Progenitor cell of endocrine pancreas (in vitro differentiated cells): Measurements from ENCODE around the gene TPRX1. TPM values are rescaled to one million over a fixed set of nuclear protein-coding genes. Genes with fewer than 3 reads are reported as not detected.
"Not testable (repeated sequence)": the region's sequence is repeated elsewhere in the genome, so short reads cannot be mapped to it uniquely, and the experiment has no call there.

ENCODE experiments used
- DNase-seq: peaks from one replicate; pipeline ENCODE4 v3.0.0; 2021; ENCODE audit warnings: low spot score; ENCODE audit not compliant: unreplicated experiment
- H3K27ac Mint-ChIP-seq: 2 replicates; pipeline ENCODE4 v1.8.0; 2021; ENCODE audit warnings: mild to moderate bottlenecking, moderate library complexity, mixed read lengths
- H3K27me3 Mint-ChIP-seq: 2 replicates; pipeline ENCODE4 v1.8.0; 2021; ENCODE audit warnings: mixed read lengths
- H3K36me3 Mint-ChIP-seq: 2 replicates; pipeline ENCODE4 v1.8.0; 2022; ENCODE audit warnings: mixed read lengths; ENCODE audit not compliant: insufficient read depth
- H3K4me1 Mint-ChIP-seq: 2 replicates; pipeline ENCODE4 v1.8.0; 2021; ENCODE audit warnings: low read depth, mixed read lengths
- H3K4me3 Mint-ChIP-seq: 2 replicates; pipeline ENCODE4 v1.8.0; 2021; ENCODE audit warnings: low read depth, mild to moderate bottlenecking, moderate library complexity, mixed read lengths
- H3K9me3 Mint-ChIP-seq: 2 replicates; pipeline ENCODE4 v1.8.0; 2021; ENCODE audit warnings: low read depth, mixed read lengths
- total RNA-seq: library from RNA; stranded (reverse); gene quantifications from 2 replicates; pipeline ENCODE4 v1.2.1, GENCODE V29; 2021
- TF ChIP-seq, protein P1 (sequence below): fragments of 200-600 bp; sonication (generic); IDR thresholded peaks from one replicate; pipeline ENCODE4 v1.5.0; 2021; ENCODE audit warnings: antibody characterized with exemption, mild to moderate bottlenecking; ENCODE audit not compliant: unreplicated experiment

The TPRX1 gene
- total RNA-seq, 1 donor from 2014 or later = not detected

DNA sequence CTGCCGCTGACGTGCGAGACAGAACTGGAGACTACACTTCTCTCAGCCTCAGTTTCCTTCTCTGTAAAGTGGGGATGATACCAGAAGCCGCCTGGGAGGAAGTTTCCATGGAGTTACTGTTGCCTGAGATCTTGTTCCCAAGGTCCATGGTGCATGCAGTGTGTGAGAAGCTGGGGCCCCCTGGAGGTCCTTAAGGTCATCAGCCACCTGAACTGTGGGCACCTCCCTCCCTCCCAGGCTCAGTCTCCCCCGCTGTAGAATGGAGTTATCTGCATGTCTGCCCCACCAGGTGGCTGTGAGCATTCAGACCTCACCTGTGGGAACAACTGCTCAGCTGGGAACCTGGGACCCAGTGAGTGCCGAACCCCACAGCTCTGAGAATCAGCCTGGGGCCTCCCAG is 20.0 kb upstream of the TPRX1 start:
- Mint-ChIP-seq H3K9me3 (no peaks in the 10 kb centered on the region), H3K27ac (no peak overlapping the region), H3K36me3 (no peaks in the 10 kb centered on the region), H3K4me1 (peaks cover 12% of the 10 kb centered on the region), H3K27me3 (peaks cover 33% of the 10 kb centered on the region), H3K4me3 (no peak overlapping the region)
- no peak for DNase-seq
- TF ChIP-seq, protein P1, sequence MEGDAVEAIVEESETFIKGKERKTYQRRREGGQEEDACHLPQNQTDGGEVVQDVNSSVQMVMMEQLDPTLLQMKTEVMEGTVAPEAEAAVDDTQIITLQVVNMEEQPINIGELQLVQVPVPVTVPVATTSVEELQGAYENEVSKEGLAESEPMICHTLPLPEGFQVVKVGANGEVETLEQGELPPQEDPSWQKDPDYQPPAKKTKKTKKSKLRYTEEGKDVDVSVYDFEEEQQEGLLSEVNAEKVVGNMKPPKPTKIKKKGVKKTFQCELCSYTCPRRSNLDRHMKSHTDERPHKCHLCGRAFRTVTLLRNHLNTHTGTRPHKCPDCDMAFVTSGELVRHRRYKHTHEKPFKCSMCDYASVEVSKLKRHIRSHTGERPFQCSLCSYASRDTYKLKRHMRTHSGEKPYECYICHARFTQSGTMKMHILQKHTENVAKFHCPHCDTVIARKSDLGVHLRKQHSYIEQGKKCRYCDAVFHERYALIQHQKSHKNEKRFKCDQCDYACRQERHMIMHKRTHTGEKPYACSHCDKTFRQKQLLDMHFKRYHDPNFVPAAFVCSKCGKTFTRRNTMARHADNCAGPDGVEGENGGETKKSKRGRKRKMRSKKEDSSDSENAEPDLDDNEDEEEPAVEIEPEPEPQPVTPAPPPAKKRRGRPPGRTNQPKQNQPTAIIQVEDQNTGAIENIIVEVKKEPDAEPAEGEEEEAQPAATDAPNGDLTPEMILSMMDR = no peak

DNA sequence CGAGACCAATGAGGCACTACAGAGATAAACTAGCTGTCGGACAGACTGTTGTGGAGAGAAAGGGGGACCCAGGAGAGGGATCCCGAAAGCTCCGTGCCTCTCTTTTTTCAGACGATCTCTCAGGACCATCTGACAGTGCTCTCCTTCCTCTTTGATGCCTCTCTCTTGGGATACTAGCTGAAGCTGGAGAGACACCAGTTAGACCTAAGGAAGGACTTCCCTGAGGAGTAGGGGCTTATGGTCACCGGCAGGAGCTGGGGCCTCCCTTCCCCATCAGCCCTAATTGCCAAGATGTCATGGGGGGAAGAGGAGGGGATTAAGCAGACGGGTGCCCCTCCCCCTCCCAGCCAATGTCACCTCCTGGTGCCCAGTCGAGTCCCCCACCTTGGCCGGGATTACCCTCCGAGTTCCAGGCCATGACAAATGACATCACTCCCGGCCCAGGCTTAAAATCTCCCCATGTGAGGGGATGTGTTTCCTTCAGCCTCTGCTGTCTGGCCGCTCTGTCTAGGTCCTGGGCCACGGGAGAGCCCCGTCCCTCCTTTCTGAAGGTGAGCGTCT is 17.2 kb upstream of the TPRX1 start, which contains the start of gene CRX:
Gene CRX (plus strand): TSS at position 478 of the 561 bp plus-strand sequence. CDS start 12,507 bp downstream, outside the sequence.
- peak within 1 kb of the TSS; percentile 81 for H3K27ac Mint-ChIP-seq
- no peak within 1 kb of the TSS for H3K4me3 Mint-ChIP-seq
- H3K27me3 Mint-ChIP-seq = peaks cover 40% of the 10 kb centered on the region
- H3K4me1 Mint-ChIP-seq = peaks cover 11% of the 10 kb centered on the region
- H3K36me3 Mint-ChIP-seq = no peaks in the 10 kb centered on the region
- no peak for DNase-seq
- H3K9me3 Mint-ChIP-seq = no peaks in the 10 kb centered on the region
- TF ChIP-seq, protein P1 = no peak

GRCh38 chr19:47820410-47820809 is 16.1 kb upstream of the TPRX1 start:
- TF ChIP-seq, protein P1 = no peak
- Mint-ChIP-seq H3K36me3 (no peaks in the 10 kb centered on the region), H3K27me3 (peaks cover 40% of the 10 kb centered on the region), H3K4me3 (no peak overlapping the region), H3K4me1 (peaks cover 11% of the 10 kb centered on the region), H3K9me3 (no peaks in the 10 kb centered on the region), H3K27ac (no peak overlapping the region)
- DNase-seq = no peak

- DNase-seq = no peak
- Mint-ChIP-seq H3K4me1 (peaks cover 11% of the 10 kb centered on the region), H3K36me3 (no peaks in the 10 kb centered on the region), H3K27ac (no peak overlapping the region), H3K4me3 (no peak overlapping the region), H3K27me3 (peaks cover 40% of the 10 kb centered on the region), H3K9me3 (no peaks in the 10 kb centered on the region)
- TF ChIP-seq, protein P1 = no peak
Measured at GRCh38 chr19:47819858-47820257, 15.5 kb upstream of the TPRX1 start.

GRCh38 chr19:47818221-47818620 is 13.9 kb upstream of the TPRX1 start:
- H3K9me3 Mint-ChIP-seq, H3K27ac Mint-ChIP-seq, H3K36me3 Mint-ChIP-seq, DNase-seq, H3K4me3 Mint-ChIP-seq: not testable (repeated sequence)
- H3K27me3 Mint-ChIP-seq = peaks cover 39% of the 10 kb centered on the region
- H3K4me1 Mint-ChIP-seq = peaks cover 11% of the 10 kb centered on the region

- not testable (repeated sequence) for H3K9me3 Mint-ChIP-seq, DNase-seq, H3K4me1 Mint-ChIP-seq, H3K27ac Mint-ChIP-seq, H3K4me3 Mint-ChIP-seq, H3K36me3 Mint-ChIP-seq
- peaks cover 22% of the 10 kb centered on the region for H3K27me3 Mint-ChIP-seq
Measured at GRCh38 chr19:47816270-47816669, 11.9 kb upstream of the TPRX1 start.
